Esophagus muscularis mucosa (tissue), 4 donors: ENCODE measurements around the gene EEIG2. TPM values are rescaled to one million over a fixed set of nuclear protein-coding genes. Genes with fewer than 3 reads are reported as not detected.

ENCODE experiments used
- DNase-seq: peaks from one replicate; pipeline ENCODE4 v3.0.0-alpha.2; 2017; ENCODE audit errors: extremely low spot score
- H3K27ac ChIP-seq, 4 donors: fragments of 200-600 bp; sonication (generic); replicated peaks in 1 of 4; 1 replicate in 3 of 4; 2 replicates in 1 of 4; pipeline ENCODE4 v1.5.1; 2016 to 2019; ENCODE audit warnings: mild to moderate bottlenecking in 1 of 4
- H3K27me3 ChIP-seq, 4 donors: fragments of 200-600 bp; sonication (generic); one replicate each; pipeline versions ENCODE4 v1.5.1 to v1.6.0; 2016 to 2019
- H3K36me3 ChIP-seq, 4 donors: fragments of 200-600 bp; sonication (generic); one replicate each; pipeline ENCODE4 v1.5.1; 2016 to 2019
- H3K4me1 ChIP-seq, 4 donors: fragments of 200-600 bp; sonication (generic); one replicate each; pipeline ENCODE4 v1.5.1; 2016 to 2019
- H3K4me3 ChIP-seq, 4 donors: fragments of 200-600 bp; sonication (generic); 1 replicate in 2 of 4; 2 replicates in 2 of 4; pipeline ENCODE4 v1.5.1; 2016 to 2019; ENCODE audit warnings: mild to moderate bottlenecking in 4 of 4, moderate library complexity in 1 of 4
- H3K9me3 ChIP-seq, 4 donors: fragments of 200-600 bp; sonication (generic); 1 replicate in 3 of 4; 2 replicates in 1 of 4; pipeline ENCODE4 v1.5.1; 2016 to 2019
- EP300 ChIP-seq: sonication (generic); formaldehyde crosslinking; IDR thresholded peaks from one replicate; pipeline ENCODE4 v1.6.1; 2017; ENCODE audit warnings: antibody characterized with exemption
- POLR2A ChIP-seq: fragments of 450-650 bp; IDR thresholded peaks from one replicate; pipeline ENCODE4 v1.6.1; 2017; ENCODE audit warnings: antibody characterized with exemption, moderate library complexity, mild to moderate bottlenecking, low read depth
- POLR2AphosphoS5 ChIP-seq, 2 donors: sonication (generic); formaldehyde crosslinking; IDR thresholded peaks; one replicate each; pipeline ENCODE4 v1.6.1; 2017; ENCODE audit warnings: antibody characterized with exemption in 2 of 2
- WGBS: methylation state at CpG from one replicate; pipeline ENCODE4 v1.1.5; 2018; 5-methylcytosine and 5-hydroxymethylcytosine counted together
- intact Hi-C: fragments of 100-400 bp; cut with DNase I; formaldehyde crosslinking; loops from one replicate; pipeline ENCODE4 v1.15.1; 2023
- total RNA-seq, 4 donors: library from RNA; depleted of rRNA; stranded (reverse); fragments of >200 nt; gene quantifications; one replicate each; pipeline versions ENCODE4 v1.1.0 to v1.2.1, GENCODE V29; 2016
- TF ChIP-seq, protein P1 (sequence below), 3 experiments: fragments of 200-600 bp in 2 of 3; fragments of 450-650 bp in 1 of 3; sonication (generic) in 2 of 3; IDR thresholded peaks; one replicate each; pipeline ENCODE4 v1.5.1; 2017 to 2019; ENCODE audit warnings: antibody characterized with exemption in 3 of 3, mild to moderate bottlenecking in 2 of 3, moderate library complexity in 1 of 3

The EEIG2 gene
- total RNA-seq, 4 donors from 2014 or later: 11.6 to 17.2 (median 14.4) TPM

DNA sequence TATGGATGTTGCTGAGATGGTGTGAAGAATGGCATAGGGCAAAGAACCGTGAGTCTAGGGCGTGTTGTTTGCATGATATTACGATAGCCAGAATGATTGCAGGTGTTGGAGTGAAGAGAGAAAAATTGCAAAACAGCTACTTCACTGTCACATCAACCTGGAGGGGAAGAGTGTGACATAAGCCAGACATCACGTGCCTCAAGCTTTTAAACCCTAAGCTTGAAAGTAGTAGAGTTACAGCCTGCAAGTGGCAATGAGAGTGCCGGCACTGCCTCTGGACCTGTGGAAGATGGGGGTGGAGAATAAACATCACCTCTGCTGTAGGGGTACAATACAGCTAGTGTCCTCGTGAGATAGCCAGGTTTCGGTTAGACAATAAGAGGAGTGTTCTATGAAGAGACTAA is 11.1 kb downstream of the EEIG2 start:
- intact Hi-C loops: no loop called here
- no peak for DNase-seq
- Histone ChIP-seq H3K4me3 (no peak overlapping the region), H3K9me3 (no peaks in the 10 kb centered on the region), H3K27ac (no peak overlapping the region), H3K36me3 (no peaks in the 10 kb centered on the region), H3K4me1 (peaks cover 0 to 12% (median 7%) of the 10 kb centered on the region in 4 donors), H3K27me3 (no peaks in the 10 kb centered on the region)
- WGBS: 80% methylated on average over 7 of the region's 7 CpGs
- TF ChIP-seq EP300 (no peak), POLR2A (no peak), POLR2AphosphoS5 (IDR thresholded peaks at IDR 0.05) (no peak)
- TF ChIP-seq, protein P1, sequence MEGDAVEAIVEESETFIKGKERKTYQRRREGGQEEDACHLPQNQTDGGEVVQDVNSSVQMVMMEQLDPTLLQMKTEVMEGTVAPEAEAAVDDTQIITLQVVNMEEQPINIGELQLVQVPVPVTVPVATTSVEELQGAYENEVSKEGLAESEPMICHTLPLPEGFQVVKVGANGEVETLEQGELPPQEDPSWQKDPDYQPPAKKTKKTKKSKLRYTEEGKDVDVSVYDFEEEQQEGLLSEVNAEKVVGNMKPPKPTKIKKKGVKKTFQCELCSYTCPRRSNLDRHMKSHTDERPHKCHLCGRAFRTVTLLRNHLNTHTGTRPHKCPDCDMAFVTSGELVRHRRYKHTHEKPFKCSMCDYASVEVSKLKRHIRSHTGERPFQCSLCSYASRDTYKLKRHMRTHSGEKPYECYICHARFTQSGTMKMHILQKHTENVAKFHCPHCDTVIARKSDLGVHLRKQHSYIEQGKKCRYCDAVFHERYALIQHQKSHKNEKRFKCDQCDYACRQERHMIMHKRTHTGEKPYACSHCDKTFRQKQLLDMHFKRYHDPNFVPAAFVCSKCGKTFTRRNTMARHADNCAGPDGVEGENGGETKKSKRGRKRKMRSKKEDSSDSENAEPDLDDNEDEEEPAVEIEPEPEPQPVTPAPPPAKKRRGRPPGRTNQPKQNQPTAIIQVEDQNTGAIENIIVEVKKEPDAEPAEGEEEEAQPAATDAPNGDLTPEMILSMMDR (IDR thresholded peaks at IDR 0.05): no peak

DNA sequence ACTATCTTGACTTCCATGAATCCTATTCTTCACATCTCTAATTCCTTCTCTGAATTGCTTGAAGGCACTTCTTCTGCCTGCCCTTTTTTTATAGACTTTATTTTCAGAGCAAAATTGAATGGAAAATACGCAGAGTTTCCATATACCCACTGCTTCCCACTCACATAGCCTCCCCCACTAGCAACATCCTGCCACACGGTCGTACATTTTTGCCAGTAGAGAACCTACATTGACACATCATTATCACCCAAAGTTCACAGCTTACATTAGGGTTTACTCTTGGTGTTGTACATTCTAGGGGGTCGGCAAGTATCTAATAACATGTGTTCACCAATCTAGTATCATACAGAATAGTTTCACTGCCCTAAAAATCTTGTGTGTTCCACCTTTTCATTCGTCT is 12.3 kb downstream of the EEIG2 start:
- Histone ChIP-seq H3K4me3 (no peak overlapping the region), H3K27ac (no peak overlapping the region), H3K36me3 (no peaks in the 10 kb centered on the region), H3K27me3 (no peaks in the 10 kb centered on the region), H3K9me3 (no peaks in the 10 kb centered on the region), H3K4me1 (peaks cover 0 to 10% (median 6%) of the 10 kb centered on the region in 4 donors)
- DNase-seq: no peak
- 96% methylated on average over 5 of the region's 5 CpGs for WGBS
- TF ChIP-seq EP300: no peak
- no peak for TF ChIP-seq POLR2A
- TF ChIP-seq POLR2AphosphoS5 (IDR thresholded peaks at IDR 0.05): no peak
- TF ChIP-seq, protein P1 (IDR thresholded peaks at IDR 0.05): no peak
- intact Hi-C loops: no loop called here

DNA sequence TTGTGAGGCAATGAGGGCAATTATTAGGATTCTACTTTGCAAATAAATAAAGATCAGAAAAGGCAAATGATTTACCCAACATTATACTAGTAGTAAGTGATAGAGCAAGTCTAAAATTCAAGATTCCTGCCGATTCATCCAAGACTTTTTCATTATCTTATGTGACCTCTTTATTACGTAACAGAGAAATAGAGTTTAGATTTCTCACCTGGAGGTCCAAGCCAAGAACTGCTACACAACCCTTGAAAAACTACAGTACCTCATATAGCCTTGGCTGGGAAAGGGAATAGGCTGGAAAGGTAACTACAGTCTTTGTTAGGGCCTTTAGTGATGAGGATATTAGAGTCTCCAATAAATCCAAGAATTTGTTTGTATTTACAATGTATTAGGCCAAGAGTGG is 13.3 kb downstream of the EEIG2 start:
- TF ChIP-seq POLR2AphosphoS5 (IDR thresholded peaks at IDR 0.05): no peak
- Histone ChIP-seq H3K4me3 (no peak overlapping the region), H3K36me3 (no peaks in the 10 kb centered on the region), H3K4me1 (peaks cover 0 to 10% (median 6%) of the 10 kb centered on the region in 4 donors), H3K27ac (no peak overlapping the region), H3K27me3 (no peaks in the 10 kb centered on the region), H3K9me3 (no peaks in the 10 kb centered on the region)
- DNase-seq: no peak
- WGBS: 95% methylated on average over 2 of the region's 2 CpGs
- intact Hi-C loops: no loop called here

DNA sequence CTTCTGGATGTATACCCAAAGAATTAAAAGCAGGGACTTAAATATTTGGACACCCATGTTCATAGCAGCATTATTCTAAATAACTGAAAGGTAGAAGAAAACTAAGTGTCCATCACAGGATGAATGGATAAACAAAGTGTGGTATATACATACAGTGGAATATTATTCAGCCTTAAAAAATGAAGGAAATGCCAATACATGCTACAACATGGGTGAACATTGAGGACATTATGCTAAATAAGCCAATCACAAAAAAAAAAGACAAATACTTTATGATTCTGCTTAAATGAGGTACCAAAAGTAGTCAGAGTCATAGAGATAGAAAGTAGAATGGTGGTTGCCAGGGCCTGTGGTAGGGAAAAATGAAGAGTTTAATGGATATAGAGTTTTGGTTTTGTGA is 14.1 kb downstream of the EEIG2 start:
- intact Hi-C loops: no loop called here
- no peak overlapping the region for H3K4me3 ChIP-seq
- H3K9me3 ChIP-seq: no peaks in the 10 kb centered on the region
- H3K36me3 ChIP-seq: no peaks in the 10 kb centered on the region
- no peak for DNase-seq
- H3K27ac ChIP-seq: no peak overlapping the region
- peaks cover 0 to 10% (median 4%) of the 10 kb centered on the region in 4 donors for H3K4me1 ChIP-seq
- H3K27me3 ChIP-seq: no peaks in the 10 kb centered on the region
- TF ChIP-seq, protein P1 (IDR thresholded peaks at IDR 0.05): no peak
- no peak for TF ChIP-seq EP300
- TF ChIP-seq POLR2AphosphoS5 (IDR thresholded peaks at IDR 0.05): no peak
- no peak for TF ChIP-seq POLR2A

DNA sequence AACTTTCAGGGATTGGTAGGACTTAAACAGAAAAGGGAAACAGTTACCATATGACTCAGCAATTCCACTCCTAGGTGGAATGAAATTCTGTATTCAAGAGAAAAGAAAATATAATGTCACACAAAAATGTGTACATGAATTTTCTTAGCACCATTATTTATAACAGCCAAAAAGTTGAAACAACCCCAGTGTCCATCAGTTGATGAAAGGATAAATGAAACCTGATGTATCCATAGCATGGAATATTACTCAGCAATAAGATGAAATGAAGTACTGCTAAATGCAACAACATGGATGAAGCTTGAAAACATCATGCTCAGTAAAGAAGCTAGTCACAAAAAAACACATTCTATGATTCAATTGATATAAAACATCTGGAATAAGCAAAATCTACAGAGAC is 15.5 kb downstream of the EEIG2 start:
- no peak overlapping the region for H3K4me3 ChIP-seq
- H3K27ac ChIP-seq: peak overlapping the region in 3 of 4 donors; percentile 6 to 24 (median 19)
- H3K27me3 ChIP-seq: no peaks in the 10 kb centered on the region
- no peak for DNase-seq
- TF ChIP-seq POLR2AphosphoS5 (IDR thresholded peaks at IDR 0.05) (no peak), POLR2A (no peak)
- H3K9me3 ChIP-seq: peaks cover 0 to under 1% (median 0%) of the 10 kb centered on the region in 4 donors
- intact Hi-C loops: no loop called here
- peaks cover 0 to 10% (median 4%) of the 10 kb centered on the region in 4 donors for H3K4me1 ChIP-seq
- no peaks in the 10 kb centered on the region for H3K36me3 ChIP-seq

DNA sequence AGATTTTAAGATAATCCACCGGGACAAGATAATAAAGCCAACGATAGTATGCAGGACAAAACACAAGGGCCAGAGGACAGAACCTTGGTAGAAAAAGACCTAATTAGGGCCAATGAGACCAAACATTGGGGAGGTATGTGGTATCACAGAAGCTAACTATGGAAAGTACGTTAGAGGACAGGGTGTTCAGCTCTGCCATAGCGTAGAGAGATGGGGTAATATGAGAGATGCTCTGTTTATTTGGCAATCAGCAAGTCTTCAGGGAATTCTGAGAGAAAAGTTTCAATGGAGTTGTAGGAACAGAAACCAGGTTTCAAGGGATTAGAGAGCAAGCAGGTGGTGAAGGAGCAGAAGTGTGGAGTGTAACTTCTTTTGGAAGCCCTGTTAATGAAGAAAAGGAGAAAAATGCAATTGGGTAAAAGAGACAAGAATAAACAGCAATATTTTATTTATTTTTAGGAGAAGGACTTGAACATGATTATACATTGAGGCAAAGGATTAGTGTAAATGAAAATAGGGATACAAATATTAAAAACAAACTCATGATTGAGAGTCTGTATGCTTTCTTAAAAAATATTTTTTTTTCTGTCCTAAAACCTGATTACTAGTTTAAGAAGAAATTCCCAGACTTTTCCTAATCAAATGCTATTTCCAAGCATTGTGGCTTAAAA is 24.0 kb downstream of the EEIG2 start:
- Histone ChIP-seq H3K4me3 (no peak overlapping the region), H3K4me1 (peaks cover 17 to 32% (median 24%) of the 10 kb centered on the region in 4 donors), H3K36me3 (no peaks in the 10 kb centered on the region), H3K9me3 (peaks cover 0 to 9% (median 0%) of the 10 kb centered on the region in 4 donors), H3K27me3 (no peaks in the 10 kb centered on the region), H3K27ac (peak overlapping the region in 1 of 4 donors; percentile 5)
- 52% methylated on average over 4 of the region's 4 CpGs for WGBS
- intact Hi-C loops: no loop called here
- no peak for DNase-seq
- peak in 1 of 2 donors; percentile 36 for TF ChIP-seq POLR2AphosphoS5 (IDR thresholded peaks at IDR 0.05)
- no peak for TF ChIP-seq POLR2A
